ES-I3 (cell line): ENCODE results near the gene RBM20.
"Not testable (repeated sequence)": the region's sequence is repeated elsewhere in the genome, so short reads cannot be mapped to it uniquely, and the experiment has no call there.

Experiments
- H3K36me3 ChIP-seq: 2 replicates; pipeline ENCODE4 v1.6.1; 2013; ENCODE audit warnings: mild to moderate bottlenecking, low read length, control low read depth, moderate library complexity; ENCODE audit not compliant: insufficient read depth
- H3K4me1 ChIP-seq: 2 replicates; pipeline ENCODE4 v1.6.1; 2013; ENCODE audit warnings: mild to moderate bottlenecking, control low read depth, low read length; ENCODE audit not compliant: insufficient read depth
- H3K9ac ChIP-seq: 2 replicates; pipeline ENCODE4 v1.6.1; 2013; ENCODE audit warnings: low read depth, mild to moderate bottlenecking, low read length, moderate library complexity
- H3K9me3 ChIP-seq: 2 replicates; pipeline ENCODE4 v1.6.1; 2013; ENCODE audit warnings: mild to moderate bottlenecking, low read length, moderate library complexity; ENCODE audit not compliant: control insufficient read depth, insufficient read depth

RBM20 gene

GRCh38 chr10:110648692-110649346 lies 4.7 kb downstream of the RBM20 start:
- Histone ChIP-seq H3K9me3 (no peaks in the 10 kb centered on the region), H3K4me1 (peaks cover 29% of the 10 kb centered on the region), H3K36me3 (no peaks in the 10 kb centered on the region), H3K9ac (no peak overlapping the region)

GRCh38 chr10:110649347-110650264 lies 5.5 kb downstream of the RBM20 start:
- Histone ChIP-seq H3K9ac (no peak overlapping the region), H3K4me1 (peaks cover 29% of the 10 kb centered on the region), H3K36me3 (no peaks in the 10 kb centered on the region), H3K9me3 (no peaks in the 10 kb centered on the region)

GRCh38 chr10:110650265-110650668 lies 6.1 kb downstream of the RBM20 start:
- H3K36me3 ChIP-seq = no peaks in the 10 kb centered on the region
- H3K9me3 ChIP-seq = no peaks in the 10 kb centered on the region
- H3K9ac ChIP-seq = no peak overlapping the region
- H3K4me1 ChIP-seq = peaks cover 26% of the 10 kb centered on the region

DNA sequence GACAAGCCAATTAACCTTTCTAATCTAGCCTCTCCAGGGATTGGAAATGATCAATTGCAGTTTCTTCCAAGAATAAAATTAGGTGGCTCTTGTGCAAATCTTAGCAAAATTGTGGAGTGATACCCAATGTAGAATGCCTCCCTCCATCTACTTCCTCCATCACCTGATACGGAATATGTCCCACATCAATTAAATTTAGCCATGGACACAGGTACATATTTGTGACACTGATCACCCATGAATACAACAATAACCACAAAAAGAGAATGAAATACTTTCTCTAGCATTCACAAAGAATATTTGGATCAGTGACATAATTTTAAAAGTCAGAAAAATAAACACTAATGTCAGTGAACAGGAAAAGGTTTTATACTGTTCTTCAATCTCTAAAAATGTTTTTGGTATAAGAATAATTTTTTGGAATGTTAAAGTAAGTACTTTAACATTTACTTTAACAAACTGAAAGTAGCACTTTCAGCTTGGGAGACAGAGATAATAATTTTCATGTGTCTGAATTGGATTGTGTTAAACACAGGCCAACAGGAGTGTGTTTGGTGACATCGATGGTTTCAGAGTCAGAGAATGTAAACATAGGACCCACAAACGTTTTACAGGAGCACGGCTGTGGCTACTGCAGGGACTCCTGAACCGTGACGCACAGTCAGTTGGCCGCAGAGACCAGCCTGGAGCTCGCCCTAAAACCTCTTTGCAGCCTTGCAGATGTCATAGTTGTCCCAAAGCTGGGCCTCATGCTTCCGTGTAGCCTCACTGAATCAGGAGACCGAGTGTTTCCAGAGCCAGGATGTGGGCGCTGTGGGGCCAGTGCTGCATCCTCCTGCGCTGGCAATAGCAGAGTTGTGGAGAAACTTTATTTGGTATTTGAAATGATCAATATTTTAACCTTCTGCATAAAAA lies 7.2 kb downstream of the RBM20 start:
- Histone ChIP-seq H3K36me3 (no peaks in the 10 kb centered on the region), H3K9ac (no peak overlapping the region), H3K4me1 (peaks cover 24% of the 10 kb centered on the region), H3K9me3 (no peaks in the 10 kb centered on the region)

- Histone ChIP-seq H3K9ac (no peak overlapping the region), H3K4me1 (peaks cover 24% of the 10 kb centered on the region), H3K36me3 (no peaks in the 10 kb centered on the region), H3K9me3 (no peaks in the 10 kb centered on the region)
These were observed 8.5 kb downstream of the RBM20 start for GRCh38 chr10:110652475-110653118.

GRCh38 chr10:110655320-110655719 lies 11.2 kb downstream of the RBM20 start:
- no peaks in the 10 kb centered on the region for H3K36me3 ChIP-seq
- H3K9me3 ChIP-seq = no peaks in the 10 kb centered on the region
- H3K9ac ChIP-seq = no peak overlapping the region
- peaks cover 6% of the 10 kb centered on the region for H3K4me1 ChIP-seq

GRCh38 chr10:110656612-110657011 lies 12.5 kb downstream of the RBM20 start:
- Histone ChIP-seq H3K36me3 (no peaks in the 10 kb centered on the region), H3K4me1 (peaks cover 2% of the 10 kb centered on the region; the same call in 1 of the 2 replicates)

DNA sequence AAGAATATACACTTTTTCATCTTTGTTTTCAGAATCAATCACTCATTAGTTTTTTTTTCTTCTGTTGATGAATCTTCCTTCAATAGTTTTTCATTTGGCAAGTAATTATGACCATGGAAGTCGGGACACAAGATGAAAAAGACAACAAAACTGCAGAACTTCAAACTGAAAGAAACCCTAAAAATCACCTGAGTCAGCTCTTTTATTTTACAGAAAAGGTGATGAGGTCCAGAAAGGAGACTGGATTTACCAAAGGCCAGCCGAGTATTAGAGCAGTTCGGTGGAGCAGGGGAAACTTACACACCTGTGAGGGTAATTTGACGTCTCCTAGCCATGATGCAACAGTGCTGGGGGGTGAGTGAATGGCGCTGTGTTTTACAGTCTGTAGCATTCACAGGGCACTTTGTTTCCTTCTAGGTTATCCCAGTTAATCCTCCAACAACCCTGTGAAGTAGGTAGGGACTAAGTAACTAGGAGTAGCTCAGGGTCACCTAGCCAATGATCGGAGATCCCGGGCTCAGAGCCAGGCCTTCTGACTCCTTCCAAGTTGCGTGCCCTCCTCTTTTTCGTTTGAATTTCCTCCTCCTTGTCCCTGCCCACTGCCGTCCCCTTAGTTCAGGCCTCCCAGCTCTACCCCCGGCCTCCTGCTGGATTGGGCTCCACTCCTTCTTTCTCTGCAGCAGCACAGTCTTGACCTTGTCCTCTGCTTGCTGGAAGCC lies 14.0 kb downstream of the RBM20 start:
- Histone ChIP-seq H3K4me1 (no peaks in the 10 kb centered on the region; the same call in 1 of the 2 replicates), H3K36me3 (no peaks in the 10 kb centered on the region), H3K9ac (no peak overlapping the region), H3K9me3 (no peaks in the 10 kb centered on the region)

More at GRCh38 chr10:110656612-110657011, 12.5 kb downstream of the RBM20 start:
- Histone ChIP-seq H3K9me3 (no peaks in the 10 kb centered on the region), H3K9ac (no peak overlapping the region)

DNA sequence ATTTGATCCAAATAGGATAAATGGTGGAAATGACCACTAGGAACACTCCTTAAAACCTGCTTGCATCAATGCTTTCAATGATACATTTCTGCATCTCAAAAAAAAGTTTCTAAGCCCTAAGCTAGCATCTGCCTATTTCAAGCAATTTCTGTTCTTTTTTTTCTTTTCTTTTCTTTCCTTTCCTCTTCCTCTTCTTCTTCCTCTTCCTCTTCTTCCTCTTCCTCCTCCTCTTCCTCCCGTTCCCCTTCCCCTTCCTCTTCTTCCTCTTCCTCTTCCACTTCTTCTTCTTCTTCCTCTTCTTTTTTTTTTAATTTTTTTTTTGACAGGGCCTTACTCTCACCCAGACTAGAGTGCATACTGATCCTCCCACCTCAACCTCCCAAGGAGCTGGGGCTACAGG lies 15.4 kb downstream of the RBM20 start:
- Histone ChIP-seq H3K4me1 (no peaks in the 10 kb centered on the region; the same call in 1 of the 2 replicates), H3K9ac (no peak overlapping the region), H3K36me3 (no peaks in the 10 kb centered on the region), H3K9me3 (no peaks in the 10 kb centered on the region)

- H3K9ac ChIP-seq, H3K4me1 ChIP-seq, H3K36me3 ChIP-seq, H3K9me3 ChIP-seq: not testable (repeated sequence)
These were observed 16.2 kb downstream of the RBM20 start for GRCh38 chr10:110660289-110660688.

DNA sequence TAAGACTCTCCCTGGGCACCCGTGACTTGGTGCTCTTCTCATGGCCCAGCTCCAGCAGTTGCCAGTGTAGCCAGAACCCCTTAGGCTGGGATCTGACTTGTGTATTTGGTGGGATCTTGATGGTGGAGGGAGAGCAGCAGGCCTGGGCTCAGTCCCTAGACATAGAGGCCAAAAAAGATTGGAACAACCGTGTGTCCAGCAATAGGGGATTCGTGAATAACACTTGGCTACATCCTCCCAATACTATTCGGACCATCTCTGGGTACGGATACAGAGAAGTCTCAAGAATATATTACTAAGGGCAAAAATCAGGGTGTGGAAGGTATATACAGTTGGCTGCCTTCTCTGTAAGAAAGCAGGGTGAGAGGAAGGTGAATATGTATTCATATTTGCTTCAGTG lies 17.2 kb downstream of the RBM20 start:
- Histone ChIP-seq H3K36me3 (no peaks in the 10 kb centered on the region), H3K9me3 (no peaks in the 10 kb centered on the region), H3K4me1 (no peaks in the 10 kb centered on the region; the same call in 1 of the 2 replicates), H3K9ac (no peak overlapping the region)

DNA sequence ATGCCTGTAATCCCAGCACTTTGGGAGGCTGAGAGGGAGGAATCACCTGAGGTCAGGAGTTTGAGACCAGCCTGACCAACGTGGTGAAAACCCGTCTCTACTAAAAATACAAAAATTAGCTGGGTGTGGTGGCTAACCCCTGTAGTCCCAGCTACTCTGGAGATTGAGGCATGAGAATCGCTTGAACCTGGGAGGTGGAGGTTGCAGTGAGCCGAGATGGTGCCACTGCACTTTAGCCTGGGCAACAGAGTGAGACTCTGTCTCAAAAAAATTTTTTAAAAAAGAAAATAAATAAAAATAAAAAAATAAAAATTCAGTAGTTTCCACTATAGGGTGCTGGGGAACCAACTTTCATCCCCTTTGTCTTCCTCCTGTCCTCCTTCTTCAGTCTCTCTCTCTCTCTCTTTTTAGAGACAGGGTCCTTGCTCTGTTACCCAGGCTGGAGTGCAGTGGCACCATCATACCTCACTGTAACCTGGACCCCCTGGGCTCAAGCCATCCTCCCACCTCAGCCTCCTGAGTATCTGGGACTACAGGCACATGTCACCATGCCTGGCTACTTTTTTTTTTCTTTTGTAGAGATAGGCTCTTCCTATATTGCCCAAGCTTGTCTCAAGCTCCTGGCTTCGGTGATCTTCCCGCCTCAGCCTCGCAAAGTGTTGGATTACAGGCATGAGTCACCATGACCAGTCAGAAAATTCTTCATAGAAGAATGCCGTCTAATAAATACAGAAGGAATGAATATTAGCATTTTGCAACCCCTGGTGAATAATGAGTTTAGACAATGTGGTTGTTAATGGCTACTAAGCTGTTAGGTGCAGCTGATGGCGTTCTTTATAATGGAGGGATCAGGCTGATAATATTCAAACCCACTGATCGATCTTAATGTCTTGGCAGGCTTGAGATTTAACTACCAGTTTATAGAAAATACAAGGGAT lies 20.6 kb downstream of the RBM20 start:
- no peaks in the 10 kb centered on the region for H3K36me3 ChIP-seq
- H3K9ac ChIP-seq = no peak overlapping the region
- H3K9me3 ChIP-seq = no peaks in the 10 kb centered on the region

More for the DNA sequence above, 20.6 kb downstream of the RBM20 start:
- peaks cover 21% of the 10 kb centered on the region for H3K4me1 ChIP-seq
